Suppressor macrophage treated with lipopolysaccharide for 1 hour (primary cell): ENCODE results near the gene CLHC1.
"Not testable (repeated sequence)": the region's sequence is repeated elsewhere in the genome, so short reads cannot be mapped to it uniquely, and the experiment has no call there.

Experiments used
- DNase-seq, 3 donors: peaks; one replicate each; pipeline ENCODE4 v3.0.0-alpha.2; 2020 to 2022

The CLHC1 gene

DNA sequence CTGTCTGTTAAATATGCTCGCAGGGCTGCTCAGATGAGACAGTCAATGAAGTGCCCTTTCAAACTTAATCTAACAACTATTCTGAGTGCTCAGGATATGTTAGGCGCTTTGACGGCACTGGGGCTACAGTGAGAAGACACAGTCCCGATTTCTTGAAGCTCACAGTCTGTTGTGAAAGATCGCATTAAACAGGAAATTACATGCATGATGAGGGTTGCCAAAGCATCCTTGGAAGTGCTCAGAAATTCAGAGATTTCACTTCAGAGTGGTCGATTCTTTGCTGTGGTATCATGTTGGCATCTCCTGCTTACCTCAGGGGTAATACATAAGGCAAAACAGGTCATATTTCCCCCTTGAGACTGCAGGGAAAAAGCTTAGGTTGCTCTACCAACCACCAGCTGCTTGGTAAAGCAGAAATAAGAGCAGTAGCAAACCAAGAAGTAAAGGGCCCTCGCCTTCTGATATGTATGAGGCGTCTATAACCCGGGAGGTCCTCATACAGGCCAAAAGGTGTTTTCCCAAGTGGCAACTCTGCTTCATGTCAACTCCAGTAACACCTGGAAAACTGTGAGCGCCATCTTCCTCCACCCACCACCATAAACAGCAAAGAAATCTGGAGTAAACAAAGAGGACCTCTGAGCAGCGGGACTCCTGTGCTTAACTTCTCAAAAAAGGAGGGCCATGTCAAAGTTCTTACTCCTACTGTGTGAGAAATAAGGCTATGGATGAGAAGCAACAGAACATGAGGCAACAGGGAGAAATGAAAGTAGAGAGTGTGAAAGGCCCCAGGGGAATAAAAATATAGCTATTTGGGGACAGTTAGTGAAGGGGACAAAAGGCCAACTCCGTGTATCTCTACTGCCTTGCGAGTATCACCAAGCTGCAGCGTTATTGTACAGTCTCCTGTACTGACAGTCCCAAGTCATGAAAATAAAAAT is 79.3 kb downstream of the CLHC1 start:
- peak; percentile 39 to 68 (median 53) for DNase-seq

DNA sequence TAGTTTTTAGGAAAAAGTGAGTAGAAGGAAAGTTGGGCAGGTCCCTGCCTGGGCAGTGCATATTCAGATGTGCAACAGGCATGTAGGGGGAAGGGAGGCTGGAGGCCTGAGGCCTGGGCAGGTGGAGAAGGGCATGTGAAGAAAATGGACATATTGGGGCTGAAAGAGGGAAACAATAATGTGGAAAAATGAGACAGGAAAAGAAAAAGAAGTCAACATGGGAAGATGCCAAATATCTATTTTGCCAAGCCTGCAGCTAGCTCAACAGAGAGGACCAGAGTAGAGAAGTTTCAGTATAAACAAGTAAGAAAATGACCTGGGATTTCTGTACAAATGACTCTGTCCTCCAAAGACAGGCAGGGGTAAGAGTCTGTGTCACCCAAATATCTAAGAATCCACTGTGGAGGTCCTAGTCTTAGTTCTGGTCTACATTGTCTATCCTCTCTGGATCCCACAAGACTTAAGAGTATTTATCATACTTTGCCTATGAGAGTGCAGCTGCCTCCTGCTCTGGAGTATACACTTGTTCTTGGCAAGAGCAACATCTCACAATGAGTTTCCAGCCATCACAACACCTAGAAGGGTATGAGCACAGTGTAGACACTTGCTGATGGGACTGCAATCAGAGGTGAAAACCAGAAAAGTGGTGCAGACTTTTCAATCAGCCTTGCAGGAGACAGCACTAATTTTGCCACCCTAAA is 80.2 kb downstream of the CLHC1 start:
- DNase-seq = no peak

DNA sequence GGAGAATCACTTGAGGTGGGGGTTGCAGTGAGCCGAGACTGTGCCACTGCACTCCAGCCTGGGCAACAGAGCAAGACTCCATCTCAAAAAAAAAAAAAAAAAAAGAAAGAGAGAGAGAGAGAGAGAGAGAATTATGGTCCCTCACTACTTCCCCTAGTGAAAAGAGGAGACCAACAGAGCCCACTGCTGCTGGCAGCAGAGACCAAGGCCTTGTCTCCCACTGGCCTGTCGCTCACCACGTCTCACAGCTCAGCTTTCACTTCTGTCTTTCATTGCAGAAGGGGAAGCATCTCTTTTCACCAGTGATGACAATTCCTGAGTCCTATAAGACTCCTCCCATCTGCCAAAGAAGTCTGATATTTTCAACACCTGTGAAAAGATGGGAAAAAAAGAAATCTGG is 81.3 kb downstream of the CLHC1 start:
- peak; percentile 72 to 82 (median 79) for DNase-seq

DNA sequence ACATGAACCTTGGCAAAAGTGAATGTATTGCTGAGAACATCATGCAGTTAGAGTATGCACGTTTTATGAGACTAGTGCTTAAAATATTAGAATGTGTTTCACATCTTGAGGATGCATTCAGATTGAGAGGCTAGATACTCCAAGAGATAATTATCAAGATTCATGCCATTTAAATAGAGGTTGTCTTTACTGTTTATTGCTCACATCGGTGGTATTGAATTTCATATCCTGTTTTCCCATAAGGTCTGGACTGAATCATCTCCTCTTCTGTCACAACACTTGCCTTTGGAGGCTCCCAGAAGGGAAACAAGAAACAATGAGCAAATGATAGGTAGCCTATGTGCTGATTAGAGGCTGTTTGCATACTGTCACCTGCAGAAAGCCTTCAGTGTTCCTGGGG is 83.8 kb downstream of the CLHC1 start:
- peak in 2 of 3 donors; percentile 54 to 64 for DNase-seq

DNA sequence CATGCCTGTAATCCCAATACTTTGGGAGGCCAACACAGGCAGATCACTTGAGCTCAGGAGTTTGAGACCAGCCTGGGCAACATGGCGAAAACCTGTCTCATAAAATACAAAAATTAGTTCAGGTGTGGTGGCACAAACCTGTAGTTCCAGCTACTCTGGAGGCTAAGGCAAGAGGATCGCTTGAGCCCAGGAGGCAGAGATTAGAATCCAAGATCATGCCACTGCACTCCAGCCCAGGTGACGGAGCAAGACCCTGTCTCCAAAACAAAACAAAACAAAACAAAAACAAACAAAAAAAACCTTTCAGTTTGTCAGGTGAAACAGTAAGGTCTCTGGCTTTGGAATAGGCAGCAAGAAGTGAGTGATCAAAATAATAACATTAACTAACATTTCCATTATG is 84.6 kb downstream of the CLHC1 start:
- no peak for DNase-seq

DNA sequence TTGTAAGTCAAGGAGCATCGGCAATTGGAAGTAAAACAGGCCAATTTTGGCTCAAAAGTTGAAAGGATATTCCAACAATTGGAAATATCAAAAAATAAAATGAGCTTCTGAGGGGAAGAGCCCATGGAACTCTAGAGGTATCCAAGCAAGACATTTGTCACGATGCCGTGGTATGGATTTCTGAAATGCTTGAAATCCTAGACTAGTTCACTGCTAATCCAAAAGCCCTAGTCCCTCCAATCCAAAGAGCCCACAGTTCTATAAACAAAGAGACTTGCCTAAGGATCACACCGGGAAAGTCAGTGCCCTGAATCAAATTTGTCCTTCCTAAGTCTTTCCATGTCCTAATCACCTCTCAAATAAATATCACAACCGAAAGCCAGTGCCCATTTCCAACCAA is 85.1 kb downstream of the CLHC1 start:
- DNase-seq = no peak

DNA sequence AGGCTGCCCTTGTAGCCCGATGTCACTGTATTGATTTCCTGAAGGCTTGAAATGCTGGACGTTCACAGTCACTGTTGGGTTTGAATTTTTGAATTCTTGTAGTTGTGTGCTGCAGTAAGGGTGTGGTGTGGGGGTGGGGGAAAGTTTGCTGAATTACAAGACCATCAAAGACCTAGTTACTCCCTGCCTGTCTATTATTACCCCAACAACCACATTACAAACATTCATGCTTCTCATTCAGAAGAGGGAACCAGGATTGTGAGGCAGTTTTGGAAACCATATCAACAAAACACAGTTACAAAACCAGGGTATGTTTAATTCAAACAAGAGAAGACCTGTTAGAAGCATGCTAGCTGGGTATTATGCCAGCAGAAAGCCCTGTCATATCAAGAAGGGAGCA is 85.8 kb downstream of the CLHC1 start:
- no peak for DNase-seq

DNA sequence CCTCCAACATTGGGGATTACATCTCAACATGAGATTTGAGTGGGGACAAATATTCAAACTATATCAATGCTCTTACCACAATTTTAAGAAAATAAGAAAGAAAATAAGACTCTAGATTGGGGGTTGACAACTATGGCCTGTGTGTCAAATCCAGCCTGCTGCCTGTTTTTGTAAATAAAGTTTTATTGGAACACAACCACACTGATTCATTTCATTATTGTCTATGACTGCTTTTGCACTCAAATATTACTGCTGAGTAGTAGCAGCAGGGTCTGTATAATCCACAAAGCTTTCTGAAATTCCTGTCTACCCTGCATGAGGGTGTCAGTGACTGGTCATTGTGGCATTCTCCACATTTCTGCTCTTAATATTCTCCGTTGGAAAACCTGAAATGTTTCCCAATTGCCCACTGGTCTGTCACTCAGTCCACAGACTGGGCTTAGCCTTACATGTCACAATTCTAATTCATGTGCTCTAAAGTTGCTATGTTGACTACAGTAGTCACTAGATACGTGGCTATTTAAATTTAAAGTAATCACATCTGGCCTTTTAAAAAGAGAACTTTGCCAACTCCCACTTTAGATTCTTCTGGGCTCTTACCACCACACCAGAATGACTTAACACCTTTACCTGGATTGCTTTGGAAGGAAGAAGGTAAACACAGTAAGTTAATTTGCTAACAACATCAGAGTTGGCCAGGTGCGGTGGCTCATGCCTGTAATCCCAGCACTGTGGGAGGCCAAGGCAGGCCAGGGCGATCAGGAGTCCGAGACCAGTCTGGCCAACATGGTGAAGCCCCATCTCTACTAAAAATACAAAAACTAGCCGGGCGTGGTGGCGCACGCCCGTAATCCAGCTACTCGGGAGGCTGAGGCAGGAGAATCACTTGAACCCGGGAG is 86.9 kb downstream of the CLHC1 start:
- DNase-seq = no peak

DNA sequence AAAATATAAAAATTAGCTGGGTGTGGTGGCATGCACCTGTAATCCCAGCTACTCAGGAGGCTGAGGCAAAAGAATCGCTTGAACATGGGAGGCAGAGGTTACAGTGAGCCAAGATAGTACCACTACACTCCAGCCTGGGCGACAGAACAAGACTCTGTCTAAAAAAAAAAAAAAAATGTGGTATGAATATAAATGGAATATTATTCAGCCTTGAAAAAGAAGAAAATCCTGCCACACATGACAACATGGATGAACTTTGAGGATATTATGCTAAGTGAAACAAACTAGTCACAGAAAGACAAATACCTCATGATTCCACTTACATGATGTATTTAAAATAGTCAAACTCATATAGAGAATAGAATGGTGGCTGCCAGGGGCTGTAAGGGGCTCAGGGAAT is 88.4 kb downstream of the CLHC1 start:
- DNase-seq = not testable (repeated sequence)

DNA sequence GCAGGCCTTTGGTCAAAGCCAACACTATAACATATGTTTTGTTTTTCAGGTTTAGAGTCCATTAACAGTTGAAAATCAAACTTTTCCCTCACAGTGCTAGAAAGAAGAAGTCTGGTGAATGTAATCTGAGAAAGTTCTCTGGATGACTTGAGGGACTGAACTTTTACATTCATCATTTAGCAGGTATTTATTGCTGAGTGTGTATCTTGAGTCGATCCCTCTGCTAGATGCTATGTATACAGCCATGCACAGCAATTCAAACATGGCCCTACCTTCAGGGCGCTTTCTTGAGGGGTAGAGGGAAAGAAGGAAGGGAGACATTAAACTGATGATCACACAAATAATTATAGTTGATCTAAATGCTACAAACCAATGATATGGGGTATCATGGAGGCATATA is 89.6 kb downstream of the CLHC1 start:
- DNase-seq = no peak

DNA sequence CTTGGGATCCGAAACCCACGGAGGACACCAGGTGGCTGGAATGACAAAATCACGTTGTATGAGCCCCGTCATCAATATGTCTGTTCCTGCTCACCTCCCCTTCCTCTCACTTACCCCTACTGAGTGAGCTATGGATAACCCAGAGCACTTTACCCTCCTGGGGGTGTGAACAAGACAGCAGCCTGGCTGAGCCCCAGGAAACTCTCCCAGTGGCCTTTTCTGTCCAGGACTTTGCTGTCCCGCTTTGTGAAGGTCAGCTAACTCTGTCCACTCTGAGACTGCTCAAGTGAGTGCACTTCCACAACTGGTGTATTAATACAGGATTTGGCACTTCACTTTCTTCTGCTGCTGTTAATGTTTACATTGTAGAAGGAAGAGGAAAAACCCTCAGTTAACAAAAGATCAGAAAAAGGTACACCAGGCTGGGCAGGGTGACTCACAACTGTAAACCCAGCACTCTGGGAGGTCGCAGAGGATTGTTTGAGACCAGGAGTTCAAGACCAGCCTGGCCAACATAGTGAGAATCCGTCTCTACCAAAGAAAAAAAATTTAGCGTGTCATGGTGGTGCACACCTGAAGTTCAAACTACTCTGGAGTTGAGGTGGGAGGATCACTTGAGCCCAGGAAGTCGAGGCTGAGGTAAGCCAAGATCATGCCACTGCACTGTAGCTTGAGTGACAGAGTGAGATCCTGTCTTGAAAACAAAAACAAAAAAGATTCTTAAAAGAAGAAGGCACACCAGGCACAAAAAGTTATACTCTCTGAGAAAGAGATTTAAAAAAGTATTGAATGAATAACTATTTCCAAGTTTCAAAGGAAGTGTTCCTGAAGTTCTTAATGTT is 90.3 kb downstream of the CLHC1 start:
- DNase-seq = no peak

DNA sequence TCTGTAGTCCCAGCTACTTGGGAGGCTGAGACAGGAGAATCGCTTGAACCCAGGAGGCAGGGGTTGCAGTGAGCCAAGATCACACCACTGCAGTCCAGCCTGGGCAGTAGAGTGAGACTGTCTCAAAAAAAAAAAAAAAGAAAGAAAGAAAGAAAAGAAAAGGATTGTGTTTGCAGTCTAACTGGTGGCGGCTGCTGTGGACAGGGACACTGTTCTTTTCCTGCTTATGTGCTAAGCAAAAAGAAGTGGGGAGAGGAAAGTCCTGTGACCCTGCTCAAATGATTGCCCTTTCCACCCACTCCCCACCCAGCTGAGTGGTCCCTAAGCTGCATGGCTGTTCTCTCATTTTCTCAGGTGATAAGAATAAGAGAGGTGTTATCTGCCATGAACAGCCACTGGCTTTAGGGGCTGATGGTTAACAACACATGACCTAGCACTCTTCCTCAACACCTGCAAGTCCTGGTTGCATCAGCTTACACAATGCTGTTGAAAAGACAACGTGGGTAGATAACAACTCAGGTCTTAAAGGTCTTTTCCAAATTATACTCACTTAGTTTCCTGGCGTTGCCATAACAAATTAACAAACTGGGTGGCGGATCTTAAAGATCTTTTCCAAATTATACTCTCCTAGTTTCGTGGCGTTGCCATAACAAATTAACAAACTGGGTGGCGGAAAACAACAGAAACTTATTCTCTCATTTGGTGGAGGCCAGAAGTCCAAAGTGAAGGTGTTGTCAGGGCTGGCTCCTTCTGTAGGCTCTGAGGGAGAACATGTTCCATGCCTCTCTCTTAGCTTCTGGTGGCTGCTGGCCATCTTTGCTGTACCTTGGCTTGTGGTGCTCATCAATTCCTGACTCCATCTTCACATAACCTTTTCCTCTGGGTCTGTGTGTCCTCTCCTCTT is 91.5 kb downstream of the CLHC1 start:
- DNase-seq = no peak

DNA sequence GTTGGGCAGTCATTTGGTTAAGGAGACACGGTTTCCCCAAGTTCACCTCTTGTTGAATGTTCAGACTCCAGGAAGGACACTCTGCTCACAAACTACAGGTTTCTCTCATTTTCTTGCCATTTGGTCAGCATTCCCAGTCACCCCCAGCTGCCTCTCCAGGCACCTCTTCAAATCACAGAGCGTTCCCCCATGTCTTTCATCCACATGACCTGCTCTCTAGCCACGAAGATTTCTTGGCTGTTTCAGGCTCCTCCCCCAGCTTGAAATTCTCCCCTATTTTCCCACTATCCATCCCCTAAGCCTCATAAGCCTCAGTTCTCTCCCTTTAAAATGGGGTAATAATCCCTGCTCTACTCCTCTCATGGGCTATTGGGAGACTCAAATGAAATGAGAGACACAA is 92.8 kb downstream of the CLHC1 start:
- no peak for DNase-seq

DNA sequence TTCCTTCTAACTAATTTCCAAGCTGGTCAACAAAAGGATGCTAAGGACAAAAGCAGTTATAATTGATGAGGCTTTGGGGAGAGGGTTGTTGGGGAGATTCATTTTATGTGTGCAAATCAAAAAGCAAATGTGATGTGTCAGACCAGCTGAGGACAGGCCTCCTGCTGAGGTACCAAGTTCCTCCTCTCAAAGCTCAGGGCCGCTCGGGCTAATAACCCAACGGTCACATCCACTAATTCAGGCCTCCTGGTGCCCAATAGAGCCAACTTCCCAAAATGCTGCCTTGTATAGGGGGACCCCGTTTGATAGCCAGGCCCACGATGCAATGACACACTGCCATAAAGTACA is 93.2 kb downstream of the CLHC1 start:
- no peak for DNase-seq

DNA sequence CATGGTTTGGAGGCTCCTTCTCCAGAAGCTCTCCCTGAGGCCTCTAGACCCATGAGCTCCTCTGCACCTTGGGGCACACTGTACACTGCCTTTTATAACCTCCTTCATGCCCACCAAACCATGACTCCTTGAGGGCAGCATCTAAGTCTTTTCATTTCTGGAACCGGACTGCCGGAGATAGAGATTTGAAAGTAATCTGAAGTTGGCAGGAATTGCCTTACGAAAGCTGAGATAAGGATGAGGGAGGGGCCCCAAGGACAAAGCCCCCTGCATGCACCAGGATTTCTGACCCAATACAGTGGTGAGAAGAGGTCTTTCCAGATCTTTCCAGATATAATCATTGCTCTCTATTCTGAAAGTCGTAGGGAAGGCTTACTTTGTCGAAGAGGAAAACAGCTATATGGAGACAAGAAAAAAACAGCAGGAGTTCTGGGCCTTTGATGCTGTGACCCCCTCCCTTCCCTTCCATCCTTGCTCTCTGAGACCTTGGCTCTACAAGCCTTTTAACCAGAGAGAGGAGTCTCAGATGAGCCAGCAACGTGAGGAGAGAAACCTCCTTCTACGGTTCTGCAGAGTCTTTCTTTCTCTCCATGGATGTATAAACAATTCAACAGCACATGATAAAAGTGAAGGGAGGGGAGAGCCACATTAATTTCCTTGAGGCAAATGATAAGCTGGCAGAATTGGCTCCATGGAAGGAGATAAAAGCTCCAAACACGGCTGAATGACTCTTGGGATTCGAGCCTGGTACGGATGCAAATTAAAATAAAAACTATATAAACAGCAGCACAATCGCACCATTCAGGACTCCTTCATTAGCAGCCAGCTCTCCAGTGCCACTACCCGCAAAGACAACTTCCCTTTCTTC is 93.8 kb downstream of the CLHC1 start:
- DNase-seq = no peak

DNA sequence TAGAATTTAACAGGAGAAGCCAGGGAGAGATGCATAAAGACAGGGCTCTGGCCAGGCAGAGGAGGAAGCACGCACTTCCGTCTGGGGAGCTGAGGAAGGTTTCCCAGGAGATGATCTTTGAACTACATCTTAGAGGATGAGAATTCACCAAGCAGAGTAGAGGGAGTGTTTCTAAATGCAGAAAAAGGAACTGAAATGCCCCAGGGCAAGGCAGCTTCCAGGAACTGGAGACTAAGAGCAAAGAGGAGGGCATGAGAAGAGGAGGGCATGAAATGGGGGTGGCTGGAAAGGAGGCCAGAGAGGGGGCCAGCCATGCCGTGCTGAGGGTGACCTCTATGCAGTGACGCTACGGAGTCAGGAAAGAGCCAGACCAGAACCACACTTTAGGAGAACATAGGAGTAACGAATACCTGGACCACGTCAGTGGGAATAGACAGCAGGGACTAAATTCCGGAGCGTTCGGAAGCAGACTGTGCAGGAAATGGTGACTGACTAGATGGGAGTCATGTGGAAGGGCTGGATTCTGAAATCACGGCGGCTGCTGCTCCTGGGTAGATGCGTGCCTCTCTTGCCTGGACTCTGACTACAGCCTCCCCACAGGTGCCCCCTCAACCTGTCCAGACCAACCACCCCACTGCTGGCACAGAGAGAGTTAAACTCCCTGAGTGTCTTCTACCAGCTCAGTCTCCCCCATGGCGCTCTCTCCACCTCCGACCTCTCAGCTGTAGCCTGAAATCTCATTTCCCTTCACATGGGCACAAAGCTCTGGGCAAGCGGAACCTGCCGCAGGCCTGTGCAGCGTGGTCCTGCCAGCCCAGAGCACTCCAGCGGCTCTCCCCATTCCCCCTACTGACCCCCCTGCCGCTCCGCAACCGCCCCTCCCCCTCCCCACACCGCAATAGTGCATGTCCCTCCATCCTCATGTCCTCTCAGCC is 94.8 kb downstream of the CLHC1 start:
- DNase-seq = peak; percentile 80 to 88 (median 83)

DNA sequence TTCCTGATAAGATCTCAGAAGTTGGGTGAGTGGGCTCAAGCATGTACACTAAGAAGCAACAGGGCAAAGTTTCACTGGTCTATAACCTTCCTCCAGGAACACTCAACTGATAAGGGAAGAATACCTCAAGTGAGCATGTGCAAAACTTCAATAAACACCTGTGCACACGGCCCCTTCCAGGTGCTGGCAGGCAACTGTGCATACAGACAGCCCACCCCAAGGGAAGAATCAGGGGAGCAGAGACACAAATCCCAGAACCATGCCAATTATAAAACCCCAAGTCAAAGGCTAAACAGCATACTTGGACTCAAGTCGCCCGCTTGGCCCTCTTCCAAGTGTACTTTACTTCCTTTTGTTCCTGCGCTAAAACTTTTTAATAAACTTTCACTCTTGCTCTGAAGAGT is 96.0 kb downstream of the CLHC1 start:
- no peak for DNase-seq

DNA sequence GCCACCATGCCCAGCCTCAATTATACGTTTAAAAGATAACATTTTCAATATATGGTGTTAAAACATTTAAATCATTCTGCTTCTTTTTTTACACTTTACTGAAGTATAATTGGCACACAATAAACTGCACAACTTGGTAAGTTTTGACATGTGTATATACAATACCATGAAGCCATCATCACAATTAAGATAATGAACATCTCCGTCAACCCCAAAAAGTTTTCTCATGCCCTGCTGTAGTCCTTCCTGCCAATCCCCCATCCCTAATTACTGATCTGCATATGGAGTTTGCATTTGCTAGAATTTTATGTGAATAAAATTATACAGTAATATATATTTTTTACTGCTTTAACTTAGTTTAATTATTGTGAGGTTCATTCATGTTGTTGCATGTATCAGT is 96.6 kb downstream of the CLHC1 start:
- no peak for DNase-seq

DNA sequence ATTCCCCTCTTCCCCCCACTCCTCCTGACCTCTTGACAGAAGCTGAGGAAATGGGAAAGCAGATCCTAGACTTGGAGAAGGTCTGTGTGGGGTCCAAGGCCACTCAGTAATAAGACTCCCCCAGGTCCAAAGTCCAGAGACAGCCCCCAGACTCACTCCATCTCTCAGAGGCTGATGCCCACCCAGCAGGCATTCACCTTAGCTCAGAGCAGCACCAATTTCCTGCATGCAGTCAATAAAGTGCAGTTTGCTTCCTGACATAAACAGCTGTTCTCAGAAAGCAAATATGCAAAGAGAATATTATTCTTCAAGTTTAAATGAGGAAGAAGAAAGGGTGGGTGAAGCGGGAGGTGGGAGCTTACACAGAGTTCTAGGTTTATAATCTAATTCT is 97.8 kb downstream of the CLHC1 start:
- DNase-seq = no peak
